ENCODE measurements around the gene GCH1. TPM values are rescaled to one million over a fixed set of nuclear protein-coding genes. Genes with fewer than 3 reads are reported as not detected.

The GCH1 gene
- polyA plus RNA-seq, 3 donors, result 55.3 to 68.6 (median 63.3) TPM

- Histone ChIP-seq H2AFZ (ENCODE audit: insufficient read depth, low read depth, low read length, poor library complexity, severe bottlenecking) (no peak overlapping the region), H3K9me3 (replicated peaks in 1 of 2; ENCODE audit: control insufficient read depth in 1 of 2, insufficient read depth in 1 of 2, low read length in 2 of 2) (no peaks in the 10 kb centered on the region), H3K9ac (ENCODE audit: insufficient read depth, low read length, poor library complexity, severe bottlenecking) (no peak overlapping the region), H3K27ac (ENCODE audit: low read depth in 1 of 2, low read length in 2 of 2) (no peak overlapping the region), H3K4me2 (replicated peaks; ENCODE audit: extremely low read depth, low read length, poor library complexity, severe bottlenecking) (no peak overlapping the region), H3K4me1 (ENCODE audit: control insufficient read depth in 1 of 2, insufficient read depth in 2 of 2, low read length in 2 of 2) (no peaks in the 10 kb centered on the region), H3K79me2 (ENCODE audit: insufficient read depth, low read length) (no peaks in the 10 kb centered on the region), H3K4me3 (replicated peaks in 1 of 3; ENCODE audit: low read depth in 2 of 3, low read length in 3 of 3) (no peak overlapping the region), H3K36me3 (replicated peaks in 1 of 2; ENCODE audit: control insufficient read depth in 1 of 2, insufficient read depth in 2 of 2, low read length in 2 of 2) (peaks cover 39 to 74% of the 10 kb centered on the region in 2 donors), H3K27me3 (ENCODE audit: control insufficient read depth in 2 of 2, insufficient read depth in 2 of 2, low read length in 2 of 2) (no peaks in the 10 kb centered on the region), H4K20me1 (ENCODE audit: insufficient read depth, low read length) (peaks cover 69% of the 10 kb centered on the region)
- Mint-ChIP-seq H3K9me3 (no peaks in the 10 kb centered on the region), H3K4me3 (no peak overlapping the region), H3K27ac (no peak overlapping the region), H3K4me1 (peaks cover 8% of the 10 kb centered on the region), H3K27me3 (ENCODE audit: low read depth in 3 of 3) (no peaks in the 10 kb centered on the region), H3K36me3 (peaks cover 67 to 69% of the 10 kb centered on the region in 2 donors)
- no peak for DNase-seq
- intact Hi-C loops (cut with micrococcal nuclease), result no loop called here
- no peak for TF ChIP-seq CTCF (IDR thresholded peaks at IDR 0.05)
- 100% methylated on average over 1 of the region's 2 CpGs for WGBS (ENCODE audit: insufficient coverage)
Measured at GRCh38 chr14:54844479-54844878, 58.1 kb downstream of the GCH1 start.

GRCh38 chr14:54840798-54841197 lies 61.8 kb downstream of the GCH1 start:
- H2AFZ ChIP-seq (ENCODE audit: insufficient read depth, low read depth, low read length, poor library complexity, severe bottlenecking), result no peak overlapping the region
- H3K9me3 ChIP-seq (replicated peaks in 1 of 2; ENCODE audit: control insufficient read depth in 1 of 2, insufficient read depth in 1 of 2, low read length in 2 of 2), result no peaks in the 10 kb centered on the region
- no peak for TF ChIP-seq CTCF (IDR thresholded peaks at IDR 0.05)
- peaks cover 34 to 69% of the 10 kb centered on the region in 2 donors for H3K36me3 ChIP-seq (replicated peaks in 1 of 2; ENCODE audit: control insufficient read depth in 1 of 2, insufficient read depth in 2 of 2, low read length in 2 of 2)
- no peak overlapping the region for H3K9ac ChIP-seq (ENCODE audit: insufficient read depth, low read length, poor library complexity, severe bottlenecking)
- Mint-ChIP-seq H3K36me3 (peaks cover 63 to 76% of the 10 kb centered on the region in 2 donors), H3K4me1 (peaks cover 9% of the 10 kb centered on the region), H3K27me3 (ENCODE audit: low read depth in 3 of 3) (no peaks in the 10 kb centered on the region), H3K27ac (no peak overlapping the region), H3K4me3 (peak overlapping the region in 1 of 2 donors; percentile 18), H3K9me3 (peaks cover 0 to 2% (median 0%) of the 10 kb centered on the region in 7 donors)
- H3K79me2 ChIP-seq (ENCODE audit: insufficient read depth, low read length), result no peaks in the 10 kb centered on the region
- no peak for DNase-seq
- H3K4me1 ChIP-seq (ENCODE audit: control insufficient read depth in 1 of 2, insufficient read depth in 2 of 2, low read length in 2 of 2), result no peaks in the 10 kb centered on the region
- H3K4me2 ChIP-seq (replicated peaks; ENCODE audit: extremely low read depth, low read length, poor library complexity, severe bottlenecking), result no peak overlapping the region
- H3K27ac ChIP-seq (ENCODE audit: low read depth in 1 of 2, low read length in 2 of 2), result no peak overlapping the region
- 100% methylated on average over 1 of the region's 1 CpG for WGBS (ENCODE audit: insufficient coverage)
- H3K4me3 ChIP-seq (replicated peaks in 1 of 3; ENCODE audit: low read depth in 2 of 3, low read length in 3 of 3), result no peak overlapping the region
- intact Hi-C loops (cut with micrococcal nuclease), result no loop called here
- H4K20me1 ChIP-seq (ENCODE audit: insufficient read depth, low read length), result peaks cover 34% of the 10 kb centered on the region
- H3K27me3 ChIP-seq (ENCODE audit: control insufficient read depth in 2 of 2, insufficient read depth in 2 of 2, low read length in 2 of 2), result no peaks in the 10 kb centered on the region
